ENCODE measurements around the gene VCP. TPM values are rescaled to one million over a fixed set of nuclear protein-coding genes. Genes with fewer than 3 reads are reported as not detected.

The VCP gene
- total and polyA plus RNA-seq, 2 donors from 2014 or later, result 118 to 167 TPM

DNA sequence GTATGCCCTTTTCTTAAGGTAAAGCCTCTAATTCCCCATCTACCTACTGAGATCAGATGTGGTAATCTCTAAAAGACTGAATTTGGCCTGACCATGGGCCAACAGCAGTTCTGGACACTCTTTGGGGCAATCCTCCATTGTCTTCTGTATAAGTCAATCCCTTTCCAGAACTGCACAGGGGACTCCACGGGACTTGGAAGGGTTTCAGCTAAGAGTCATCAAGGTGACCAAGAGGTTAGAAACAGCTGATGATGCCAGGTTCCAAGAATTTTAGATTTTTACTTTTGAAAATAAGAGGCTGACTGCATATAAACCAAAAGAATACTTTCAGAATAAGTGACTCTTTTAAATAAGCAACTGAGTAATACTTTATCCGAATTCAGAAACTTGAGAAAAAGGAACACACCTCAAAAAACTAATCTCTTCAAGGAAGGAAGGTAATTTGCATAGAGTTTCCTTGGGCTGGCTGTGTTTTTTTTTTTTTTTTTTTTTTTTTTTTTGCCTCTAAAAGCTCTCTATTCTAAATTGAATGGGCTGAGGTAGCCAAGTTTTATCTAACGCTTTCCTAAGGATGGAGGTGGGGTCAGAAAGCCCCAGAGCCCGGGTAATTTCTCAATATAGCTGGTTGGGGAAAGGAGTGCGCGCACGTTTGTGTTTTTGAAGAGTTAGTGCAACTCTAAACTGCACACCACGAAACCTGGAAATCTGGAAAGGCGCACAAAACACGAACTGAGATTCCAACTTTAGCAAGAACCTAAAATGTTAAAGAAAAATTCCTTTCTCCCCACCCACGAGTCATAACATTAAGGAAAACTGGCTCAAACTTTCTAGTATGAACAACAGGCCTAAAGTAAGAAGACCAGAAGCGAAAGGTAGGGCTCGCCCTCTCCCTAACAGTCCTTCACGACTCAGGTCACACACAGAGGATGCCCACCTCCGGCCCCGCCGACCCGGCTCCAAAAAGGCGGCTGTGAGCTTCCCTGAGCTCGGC is 1.3 kb downstream of the VCP start:
- Histone ChIP-seq H3K4me3 (ENCODE audit: low read length in 3 of 3) (peak overlapping the region; percentile 66 to 87 (median 85)), H3K4me1 (ENCODE audit: control insufficient read depth in 2 of 3, insufficient read depth in 2 of 3, low read depth in 1 of 3, low read length in 3 of 3) (peaks cover 4 to 29% (median 23%) of the 10 kb centered on the region in 3 donors), H3K27ac (ENCODE audit: low read depth in 2 of 2, low read length in 2 of 2) (peak overlapping the region; percentile 93 to 98), H3K9ac (ENCODE audit: low read length in 3 of 3) (peak overlapping the region; percentile 48 to 92 (median 91)), H3K27me3 (ENCODE audit: control insufficient read depth, insufficient read depth, low read length) (no peaks in the 10 kb centered on the region), H3K9me3 (ENCODE audit: control insufficient read depth in 2 of 3, insufficient read depth in 1 of 3, low read length in 3 of 3) (no peaks in the 10 kb centered on the region), H3K36me3 (ENCODE audit: control insufficient read depth in 2 of 3, insufficient read depth in 3 of 3, low read length in 3 of 3) (peaks cover 12 to 19% (median 19%) of the 10 kb centered on the region in 3 donors)
- intact Hi-C loops (cut with DNase I), result no loop called here
- DNase-seq, result peak in 2 of 5 donors; percentile 13 to 21
- no peak for FAIRE-seq
- TF ChIP-seq, protein P1, sequence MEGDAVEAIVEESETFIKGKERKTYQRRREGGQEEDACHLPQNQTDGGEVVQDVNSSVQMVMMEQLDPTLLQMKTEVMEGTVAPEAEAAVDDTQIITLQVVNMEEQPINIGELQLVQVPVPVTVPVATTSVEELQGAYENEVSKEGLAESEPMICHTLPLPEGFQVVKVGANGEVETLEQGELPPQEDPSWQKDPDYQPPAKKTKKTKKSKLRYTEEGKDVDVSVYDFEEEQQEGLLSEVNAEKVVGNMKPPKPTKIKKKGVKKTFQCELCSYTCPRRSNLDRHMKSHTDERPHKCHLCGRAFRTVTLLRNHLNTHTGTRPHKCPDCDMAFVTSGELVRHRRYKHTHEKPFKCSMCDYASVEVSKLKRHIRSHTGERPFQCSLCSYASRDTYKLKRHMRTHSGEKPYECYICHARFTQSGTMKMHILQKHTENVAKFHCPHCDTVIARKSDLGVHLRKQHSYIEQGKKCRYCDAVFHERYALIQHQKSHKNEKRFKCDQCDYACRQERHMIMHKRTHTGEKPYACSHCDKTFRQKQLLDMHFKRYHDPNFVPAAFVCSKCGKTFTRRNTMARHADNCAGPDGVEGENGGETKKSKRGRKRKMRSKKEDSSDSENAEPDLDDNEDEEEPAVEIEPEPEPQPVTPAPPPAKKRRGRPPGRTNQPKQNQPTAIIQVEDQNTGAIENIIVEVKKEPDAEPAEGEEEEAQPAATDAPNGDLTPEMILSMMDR (IDR thresholded peaks at IDR 0.05; ENCODE audit: borderline replicate concordance, extremely low read depth, insufficient read depth), result no peak

GRCh38 chr9:35069020-35069419 is 3.4 kb downstream of the VCP start:
- H3K9ac ChIP-seq (ENCODE audit: low read length in 3 of 3), result peak overlapping the region in 1 of 3 donors; percentile 22
- TF ChIP-seq, protein P1 (IDR thresholded peaks at IDR 0.05; ENCODE audit: borderline replicate concordance, extremely low read depth, insufficient read depth), result no peak
- no peak for FAIRE-seq
- peaks cover 24 to 40% (median 33%) of the 10 kb centered on the region in 3 donors for H3K36me3 ChIP-seq (ENCODE audit: control insufficient read depth in 2 of 3, insufficient read depth in 3 of 3, low read length in 3 of 3)
- peaks cover 4 to 29% (median 23%) of the 10 kb centered on the region in 3 donors for H3K4me1 ChIP-seq (ENCODE audit: control insufficient read depth in 2 of 3, insufficient read depth in 2 of 3, low read depth in 1 of 3, low read length in 3 of 3)
- H3K9me3 ChIP-seq (ENCODE audit: control insufficient read depth in 2 of 3, insufficient read depth in 1 of 3, low read length in 3 of 3), result no peaks in the 10 kb centered on the region
- H3K4me3 ChIP-seq (ENCODE audit: low read length in 3 of 3), result peak overlapping the region in 2 of 3 donors; percentile 5 to 20
- H3K27me3 ChIP-seq (ENCODE audit: control insufficient read depth, insufficient read depth, low read length), result no peaks in the 10 kb centered on the region
- H3K27ac ChIP-seq (ENCODE audit: low read depth in 2 of 2, low read length in 2 of 2), result no peak overlapping the region
- intact Hi-C loops (cut with DNase I), result no loop called here
- DNase-seq, result no peak

DNA sequence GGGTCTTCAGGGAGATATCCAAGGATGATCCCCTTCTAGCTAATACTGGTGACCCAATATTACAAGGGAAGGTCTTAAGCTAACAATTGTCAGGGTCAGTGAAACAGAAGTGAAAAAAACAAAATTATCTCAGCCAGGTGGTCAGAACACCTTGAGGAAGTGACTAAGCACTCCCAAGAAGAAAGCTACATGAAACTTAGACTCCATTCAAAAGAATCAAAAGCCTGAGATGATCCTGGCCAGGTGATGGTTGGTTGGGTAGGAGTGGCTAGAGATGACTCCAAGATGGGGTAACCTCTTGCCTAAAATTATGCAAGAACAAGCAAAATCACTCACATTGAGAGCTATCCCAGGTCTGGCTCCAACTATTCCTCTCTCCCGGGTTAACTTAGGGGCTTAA is 5.4 kb downstream of the VCP start:
- H3K36me3 ChIP-seq (ENCODE audit: control insufficient read depth in 2 of 3, insufficient read depth in 3 of 3, low read length in 3 of 3), result peaks cover 39 to 59% (median 52%) of the 10 kb centered on the region in 3 donors
- H3K9me3 ChIP-seq (ENCODE audit: control insufficient read depth in 2 of 3, insufficient read depth in 1 of 3, low read length in 3 of 3), result no peaks in the 10 kb centered on the region
- no peaks in the 10 kb centered on the region for H3K27me3 ChIP-seq (ENCODE audit: control insufficient read depth, insufficient read depth, low read length)
- DNase-seq (no peak), FAIRE-seq (no peak)
- no peak overlapping the region for H3K27ac ChIP-seq (ENCODE audit: low read depth in 2 of 2, low read length in 2 of 2)
- H3K9ac ChIP-seq (ENCODE audit: low read length in 3 of 3), result no peak overlapping the region
- intact Hi-C loops (cut with DNase I), result no loop called here
- H3K4me1 ChIP-seq (ENCODE audit: control insufficient read depth in 2 of 3, insufficient read depth in 2 of 3, low read depth in 1 of 3, low read length in 3 of 3), result peaks cover 4 to 25% (median 23%) of the 10 kb centered on the region in 3 donors
- H3K4me3 ChIP-seq (ENCODE audit: low read length in 3 of 3), result no peak overlapping the region
- TF ChIP-seq, protein P1 (IDR thresholded peaks at IDR 0.05; ENCODE audit: borderline replicate concordance, extremely low read depth, insufficient read depth), result no peak
